ENCODE data around the gene LRRC3C.
"Not testable (repeated sequence)": the region's sequence is repeated elsewhere in the genome, so short reads cannot be mapped to it uniquely, and the experiment has no call there.

LRRC3C gene

GRCh38 chr17:39944393-39944711 lies 16.8 kb downstream of the LRRC3C start:
- Histone ChIP-seq H3K4me1 (ENCODE audit: insufficient read depth, low read length) (no peaks in the 10 kb centered on the region), H3K9me3 (ENCODE audit: low read length) (peaks cover 2% of the 10 kb centered on the region), H3K4me3 (ENCODE audit: low read length) (no peak overlapping the region), H2AFZ (ENCODE audit: low read depth, low read length) (no peak overlapping the region), H3K27me3 (ENCODE audit: insufficient read depth, low read length) (peaks cover 26% of the 10 kb centered on the region), H3K36me3 (ENCODE audit: insufficient read depth, low read length) (no peaks in the 10 kb centered on the region)

GRCh38 chr17:39946551-39947330 lies 19.2 kb downstream of the LRRC3C start:
- Histone ChIP-seq H2AFZ (ENCODE audit: low read depth, low read length) (no peak overlapping the region), H3K27me3 (ENCODE audit: insufficient read depth, low read length) (peaks cover 26% of the 10 kb centered on the region), H3K36me3 (ENCODE audit: insufficient read depth, low read length) (no peaks in the 10 kb centered on the region), H3K4me1 (ENCODE audit: insufficient read depth, low read length) (no peaks in the 10 kb centered on the region), H3K4me3 (ENCODE audit: low read length) (no peak overlapping the region), H3K9me3 (ENCODE audit: low read length) (peaks cover 2% of the 10 kb centered on the region)

- not testable (repeated sequence) for H3K4me3 ChIP-seq (ENCODE audit: low read length); H3K9me3 ChIP-seq (ENCODE audit: low read length); H3K36me3 ChIP-seq (ENCODE audit: insufficient read depth, low read length)
Observed at GRCh38 chr17:39948489-39948828, 20.9 kb downstream of the LRRC3C start.

GRCh38 chr17:39949028-39949427 lies 21.5 kb downstream of the LRRC3C start:
- H3K9me3 ChIP-seq (ENCODE audit: low read length): peaks cover under 1% of the 10 kb centered on the region
- peaks cover 5% of the 10 kb centered on the region for H3K4me1 ChIP-seq (ENCODE audit: insufficient read depth, low read length)
- H3K36me3 ChIP-seq (ENCODE audit: insufficient read depth, low read length): no peaks in the 10 kb centered on the region
- H2AFZ ChIP-seq (ENCODE audit: low read depth, low read length): no peak overlapping the region
- H3K4me3 ChIP-seq (ENCODE audit: low read length): no peak overlapping the region
- peaks cover 14% of the 10 kb centered on the region for H3K27me3 ChIP-seq (ENCODE audit: insufficient read depth, low read length)

More at GRCh38 chr17:39948489-39948828, 20.9 kb downstream of the LRRC3C start:
- H3K4me1 ChIP-seq (ENCODE audit: insufficient read depth, low read length); H2AFZ ChIP-seq (ENCODE audit: low read depth, low read length): not testable (repeated sequence)
- peaks cover 19% of the 10 kb centered on the region for H3K27me3 ChIP-seq (ENCODE audit: insufficient read depth, low read length)

GRCh38 chr17:39950871-39951348 lies 23.4 kb downstream of the LRRC3C start:
- Histone ChIP-seq H3K36me3 (ENCODE audit: insufficient read depth, low read length) (no peaks in the 10 kb centered on the region), H3K4me1 (ENCODE audit: insufficient read depth, low read length) (peaks cover 5% of the 10 kb centered on the region), H3K9me3 (ENCODE audit: low read length) (no peaks in the 10 kb centered on the region), H3K27me3 (ENCODE audit: insufficient read depth, low read length) (peaks cover 10% of the 10 kb centered on the region), H3K4me3 (ENCODE audit: low read length) (no peak overlapping the region), H2AFZ (ENCODE audit: low read depth, low read length) (no peak overlapping the region)

- H3K27me3 ChIP-seq (ENCODE audit: insufficient read depth, low read length): no peaks in the 10 kb centered on the region
- H3K9me3 ChIP-seq (ENCODE audit: low read length): no peaks in the 10 kb centered on the region
- H3K4me3 ChIP-seq (ENCODE audit: low read length): peak overlapping the region; percentile 34
- no peaks in the 10 kb centered on the region for H3K36me3 ChIP-seq (ENCODE audit: insufficient read depth, low read length)
- H3K4me1 ChIP-seq (ENCODE audit: insufficient read depth, low read length): peaks cover 5% of the 10 kb centered on the region
- no peak overlapping the region for H2AFZ ChIP-seq (ENCODE audit: low read depth, low read length)
Observed at GRCh38 chr17:39951924-39952679, 24.6 kb downstream of the LRRC3C start.

GRCh38 chr17:39952680-39953470 lies 25.3 kb downstream of the LRRC3C start:
- Histone ChIP-seq H3K4me3 (ENCODE audit: low read length) (peak overlapping the region; percentile 44), H3K27me3 (ENCODE audit: insufficient read depth, low read length) (no peaks in the 10 kb centered on the region), H2AFZ (ENCODE audit: low read depth, low read length) (peak overlapping the region; percentile 51), H3K4me1 (ENCODE audit: insufficient read depth, low read length) (peaks cover 5% of the 10 kb centered on the region), H3K36me3 (ENCODE audit: insufficient read depth, low read length) (no peaks in the 10 kb centered on the region), H3K9me3 (ENCODE audit: low read length) (no peaks in the 10 kb centered on the region)

GRCh38 chr17:39953471-39953888 lies 25.9 kb downstream of the LRRC3C start:
- H2AFZ ChIP-seq (ENCODE audit: low read depth, low read length): peak overlapping the region; percentile 51
- H3K4me1 ChIP-seq (ENCODE audit: insufficient read depth, low read length): peaks cover 5% of the 10 kb centered on the region
- no peaks in the 10 kb centered on the region for H3K9me3 ChIP-seq (ENCODE audit: low read length)
- H3K4me3 ChIP-seq (ENCODE audit: low read length): peak overlapping the region; percentile 44
- no peaks in the 10 kb centered on the region for H3K27me3 ChIP-seq (ENCODE audit: insufficient read depth, low read length)
- no peaks in the 10 kb centered on the region for H3K36me3 ChIP-seq (ENCODE audit: insufficient read depth, low read length)

- no peak overlapping the region for H3K4me3 ChIP-seq (ENCODE audit: low read length)
- H3K36me3 ChIP-seq (ENCODE audit: insufficient read depth, low read length): no peaks in the 10 kb centered on the region
- H3K9me3 ChIP-seq (ENCODE audit: low read length): no peaks in the 10 kb centered on the region
- no peak overlapping the region for H2AFZ ChIP-seq (ENCODE audit: low read depth, low read length)
- peaks cover 5% of the 10 kb centered on the region for H3K4me1 ChIP-seq (ENCODE audit: insufficient read depth, low read length)
- H3K27me3 ChIP-seq (ENCODE audit: insufficient read depth, low read length): no peaks in the 10 kb centered on the region
Observed at GRCh38 chr17:39954876-39955275, 27.3 kb downstream of the LRRC3C start.

GRCh38 chr17:39955726-39956225 lies 28.2 kb downstream of the LRRC3C start:
- peaks cover 2% of the 10 kb centered on the region for H3K27me3 ChIP-seq (ENCODE audit: insufficient read depth, low read length)
- no peak overlapping the region for H2AFZ ChIP-seq (ENCODE audit: low read depth, low read length)
- H3K9me3 ChIP-seq (ENCODE audit: low read length): no peaks in the 10 kb centered on the region
- no peaks in the 10 kb centered on the region for H3K36me3 ChIP-seq (ENCODE audit: insufficient read depth, low read length)
- H3K4me1 ChIP-seq (ENCODE audit: insufficient read depth, low read length): peaks cover 5% of the 10 kb centered on the region
- H3K4me3 ChIP-seq (ENCODE audit: low read length): no peak overlapping the region

- H3K27me3 ChIP-seq (ENCODE audit: insufficient read depth, low read length): peaks cover 6% of the 10 kb centered on the region
- H3K9me3 ChIP-seq (ENCODE audit: low read length): no peaks in the 10 kb centered on the region
- no peak overlapping the region for H3K4me3 ChIP-seq (ENCODE audit: low read length)
- H3K36me3 ChIP-seq (ENCODE audit: insufficient read depth, low read length): no peaks in the 10 kb centered on the region
- H2AFZ ChIP-seq (ENCODE audit: low read depth, low read length): no peak overlapping the region
- H3K4me1 ChIP-seq (ENCODE audit: insufficient read depth, low read length): no peaks in the 10 kb centered on the region
Observed at GRCh38 chr17:39960524-39961041, 33.1 kb downstream of the LRRC3C start.

GRCh38 chr17:39962642-39963220 lies 35.2 kb downstream of the LRRC3C start, which contains the start of gene GSDMA:
Gene GSDMA, plus strand, starts transcription at chr17:39963004. Its CDS starts 2,684 bp downstream, at chr17:39965688.
- Histone ChIP-seq H3K36me3 (ENCODE audit: insufficient read depth, low read length) (no peaks in the 10 kb centered on the region), H3K4me3 (ENCODE audit: low read length) (no peak within 1 kb of the TSS), H2AFZ (ENCODE audit: low read depth, low read length) (no peak within 1 kb of the TSS), H3K27me3 (ENCODE audit: insufficient read depth, low read length) (peaks cover 12% of the 10 kb centered on the region), H3K4me1 (ENCODE audit: insufficient read depth, low read length) (no peaks in the 10 kb centered on the region), H3K9me3 (ENCODE audit: low read length) (no peaks in the 10 kb centered on the region)
